Measurements from ENCODE around the gene ST6GAL1. TPM values are rescaled to one million over a fixed set of nuclear protein-coding genes. Genes with fewer than 3 reads are reported as not detected.

Gene ST6GAL1
- polyA plus RNA-seq, 1 of the 3 experiments (the other 2 are of a cell fraction) = 3.9 TPM

- ChIA-PET POLR2A (no interaction called here), CTCF (interaction anchor here (0.8 to 1.5 kb wide), 2 partner anchors 20 to 244 kb away, joined by 3 to 4 read pairs; no protein-coding TSS in a partner anchor)
- H3K9me2 ChIP-seq = no peaks in the 10 kb centered on the region
- no peaks in the 10 kb centered on the region for H4K20me1 ChIP-seq (ENCODE audit: insufficient read depth)
- no peaks in the 10 kb centered on the region for H3K27me3 ChIP-seq (ENCODE audit: insufficient read depth)
- DNase-seq = no peak
- no peaks in the 10 kb centered on the region for H3K79me2 ChIP-seq (ENCODE audit: insufficient read depth)
- TF ChIP-seq SMC3 (IDR thresholded peaks at IDR 0.05; ENCODE audit: low read depth, low read length) (no peak), FOSL2 (IDR thresholded peaks at IDR 0.05; ENCODE audit: borderline replicate concordance, low read depth) (no peak), EZH2phosphoT487 (IDR thresholded peaks at IDR 0.05; ENCODE audit: borderline replicate concordance, low read depth) (no peak), JUND (IDR thresholded peaks at IDR 0.05) (no peak), IRF3 (IDR thresholded peaks at IDR 0.05; ENCODE audit: low read depth, low read length) (no peak), CTCF (IDR thresholded peaks at IDR 0.05) (no peak), MAX (IDR thresholded peaks at IDR 0.05; ENCODE audit: low read depth) (no peak), FOXM1 (IDR thresholded peaks at IDR 0.05; ENCODE audit: low read depth) (no peak), RXRA (IDR thresholded peaks at IDR 0.05; ENCODE audit: borderline replicate concordance, low read depth) (no peak), SIN3A (IDR thresholded peaks at IDR 0.05; ENCODE audit: borderline replicate concordance, low read depth, low read length) (no peak), RFX5 (IDR thresholded peaks at IDR 0.05; ENCODE audit: low read length) (no peak), USF1 (IDR thresholded peaks at IDR 0.05; ENCODE audit: borderline replicate concordance, low read depth) (no peak), EP300 (IDR thresholded peaks at IDR 0.05; ENCODE audit: borderline replicate concordance in 1 of 2, low read depth in 1 of 2, low read length in 1 of 2) (no peak), GABPA (IDR thresholded peaks at IDR 0.05; ENCODE audit: low read depth) (no peak), NRF1 (IDR thresholded peaks at IDR 0.05; ENCODE audit: low read depth, low read length) (no peak), ZBTB33 (IDR thresholded peaks at IDR 0.05; ENCODE audit: borderline replicate concordance, low read depth) (no peak), ELF1 (IDR thresholded peaks at IDR 0.05) (no peak), TAF1 (IDR thresholded peaks at IDR 0.05; ENCODE audit: borderline replicate concordance, low read depth, low read length) (no peak), MEF2A (IDR thresholded peaks at IDR 0.05; ENCODE audit: borderline replicate concordance, low read depth) (no peak)
- H3K9me3 ChIP-seq = peaks cover 15% of the 10 kb centered on the region; the same call in 1 of the 2 replicates
- H3F3A ChIP-seq (replicated peaks; ENCODE audit: insufficient read depth) = no peaks in the 10 kb centered on the region
- no peak overlapping the region for H3K27ac ChIP-seq (ENCODE audit: low read depth in 2 of 2, low read length in 1 of 2)
- no peak overlapping the region for H3K4me3 ChIP-seq (ENCODE audit: low read depth in 2 of 2, low read length in 1 of 2)
- WGBS (ENCODE audit: low lambda C conversion rate) = 3% methylated on average over 1 of the region's 1 CpG
- H3K4me1 ChIP-seq (ENCODE audit: control insufficient read depth in 1 of 2, insufficient read depth in 2 of 2, low read depth in 1 of 2, low read length in 1 of 2) = no peaks in the 10 kb centered on the region
- H3K36me3 ChIP-seq (replicated peaks in 1 of 2; ENCODE audit: control insufficient read depth in 1 of 2, insufficient read depth in 2 of 2, low read length in 1 of 2) = no peaks in the 10 kb centered on the region
- H3K9ac ChIP-seq = no peak overlapping the region
- H2AFZ ChIP-seq (ENCODE audit: low read depth) = no peak overlapping the region
- no peak overlapping the region for H3K4me2 ChIP-seq
Observed at GRCh38 chr3:187093320-187093719, 163.0 kb downstream of the ST6GAL1 start.

Data from SK-N-SH (cell line).